Measurements from ENCODE around the gene HBM. TPM values are rescaled to one million over a fixed set of nuclear protein-coding genes. Genes with fewer than 3 reads are reported as not detected.

The HBM gene
- total RNA-seq, 1 donor, result not detected

DNA sequence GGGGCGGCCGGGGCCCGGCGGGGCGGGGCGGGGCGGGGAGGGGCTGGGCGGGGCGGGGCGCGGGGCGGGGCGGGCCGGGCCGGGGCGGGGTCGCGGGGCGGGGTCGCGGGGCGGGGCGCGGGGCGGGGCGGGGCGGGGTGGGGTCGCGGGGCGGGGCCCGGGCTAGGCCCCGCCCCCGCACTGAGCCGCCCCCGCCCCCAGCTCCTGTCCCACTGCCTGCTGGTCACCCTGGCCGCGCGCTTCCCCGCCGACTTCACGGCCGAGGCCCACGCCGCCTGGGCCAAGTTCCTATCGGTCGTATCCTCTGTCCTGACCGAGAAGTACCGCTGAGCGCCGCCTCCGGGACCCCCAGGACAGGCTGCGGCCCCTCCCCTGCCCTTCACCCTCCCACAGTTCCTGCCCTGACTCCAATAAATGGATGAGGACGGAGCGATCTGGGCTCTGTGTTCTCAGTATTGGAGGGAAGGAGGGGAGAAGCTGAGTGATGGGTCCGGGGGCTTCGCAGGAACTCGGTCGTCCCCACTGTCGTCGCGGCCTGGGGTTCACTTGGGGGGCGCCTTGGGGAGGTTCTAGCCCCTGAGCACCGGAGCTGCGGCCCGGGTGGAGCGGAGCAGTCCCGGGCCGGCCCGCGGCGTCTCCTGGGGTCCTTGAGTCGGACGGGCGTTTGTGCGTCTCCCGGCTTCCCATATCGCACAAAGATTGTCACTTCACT, 795 bp upstream of the HBM start:
- Histone ChIP-seq H3K27me3 (ENCODE audit: insufficient read depth, low read length) (peaks cover 43% of the 10 kb centered on the region), H3K4me2 (ENCODE audit: insufficient read depth, low read length) (no peak overlapping the region), H3K9me3 (ENCODE audit: low read depth, low read length) (no peaks in the 10 kb centered on the region), H3K4me3 (ENCODE audit: insufficient read depth, low read length) (no peak overlapping the region), H4K20me1 (ENCODE audit: insufficient read depth, low read length) (no peaks in the 10 kb centered on the region), H3K79me2 (ENCODE audit: insufficient read depth, low read length) (no peaks in the 10 kb centered on the region), H2AFZ (ENCODE audit: low read length) (no peak overlapping the region), H3K27ac (ENCODE audit: low read depth, low read length) (no peak overlapping the region), H3K36me3 (ENCODE audit: insufficient read depth, low read length) (no peaks in the 10 kb centered on the region), H3K4me1 (ENCODE audit: insufficient read depth, low read length) (no peaks in the 10 kb centered on the region)
- DNase-seq (ENCODE audit: insufficient read length, low spot score, missing footprints), result peak; percentile 69
- TF ChIP-seq, protein P1, sequence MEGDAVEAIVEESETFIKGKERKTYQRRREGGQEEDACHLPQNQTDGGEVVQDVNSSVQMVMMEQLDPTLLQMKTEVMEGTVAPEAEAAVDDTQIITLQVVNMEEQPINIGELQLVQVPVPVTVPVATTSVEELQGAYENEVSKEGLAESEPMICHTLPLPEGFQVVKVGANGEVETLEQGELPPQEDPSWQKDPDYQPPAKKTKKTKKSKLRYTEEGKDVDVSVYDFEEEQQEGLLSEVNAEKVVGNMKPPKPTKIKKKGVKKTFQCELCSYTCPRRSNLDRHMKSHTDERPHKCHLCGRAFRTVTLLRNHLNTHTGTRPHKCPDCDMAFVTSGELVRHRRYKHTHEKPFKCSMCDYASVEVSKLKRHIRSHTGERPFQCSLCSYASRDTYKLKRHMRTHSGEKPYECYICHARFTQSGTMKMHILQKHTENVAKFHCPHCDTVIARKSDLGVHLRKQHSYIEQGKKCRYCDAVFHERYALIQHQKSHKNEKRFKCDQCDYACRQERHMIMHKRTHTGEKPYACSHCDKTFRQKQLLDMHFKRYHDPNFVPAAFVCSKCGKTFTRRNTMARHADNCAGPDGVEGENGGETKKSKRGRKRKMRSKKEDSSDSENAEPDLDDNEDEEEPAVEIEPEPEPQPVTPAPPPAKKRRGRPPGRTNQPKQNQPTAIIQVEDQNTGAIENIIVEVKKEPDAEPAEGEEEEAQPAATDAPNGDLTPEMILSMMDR (IDR thresholded peaks at IDR 0.05; ENCODE audit: extremely low read depth, low read depth, low read length), result no peak

DNA sequence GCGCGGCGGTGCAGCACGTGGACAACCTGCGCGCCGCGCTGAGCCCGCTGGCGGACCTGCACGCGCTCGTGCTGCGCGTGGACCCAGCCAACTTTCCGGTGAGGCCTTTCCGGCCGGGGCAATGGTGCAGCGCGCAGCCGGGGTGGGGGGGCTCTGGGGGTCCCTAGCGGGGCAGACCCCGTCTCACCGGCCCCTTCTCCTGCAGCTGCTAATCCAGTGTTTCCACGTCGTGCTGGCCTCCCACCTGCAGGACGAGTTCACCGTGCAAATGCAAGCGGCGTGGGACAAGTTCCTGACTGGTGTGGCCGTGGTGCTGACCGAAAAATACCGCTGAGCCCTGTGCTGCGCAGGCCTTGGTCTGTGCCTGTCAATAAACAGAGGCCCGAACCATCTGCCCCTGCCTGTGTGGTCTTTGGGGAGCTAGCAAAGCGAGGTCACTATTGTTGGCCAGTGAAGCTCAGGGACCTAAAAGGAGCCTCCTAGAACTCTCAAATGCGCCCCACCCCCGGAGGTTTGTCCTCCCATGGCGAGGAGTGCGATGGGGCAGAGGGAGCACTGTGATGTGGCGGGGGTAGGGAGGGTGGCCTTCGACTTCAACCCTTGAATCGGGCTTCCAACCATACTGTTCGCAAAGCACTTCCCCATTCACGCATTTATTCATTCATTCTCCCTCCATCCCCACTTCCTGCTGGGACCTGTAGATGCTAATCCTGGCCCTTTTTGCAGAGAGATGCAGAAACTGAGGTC, 770 bp downstream of the HBM start:
- no peak overlapping the region for H3K4me3 ChIP-seq (ENCODE audit: insufficient read depth, low read length)
- no peak overlapping the region for H3K27ac ChIP-seq (ENCODE audit: low read depth, low read length)
- H3K79me2 ChIP-seq (ENCODE audit: insufficient read depth, low read length), result no peaks in the 10 kb centered on the region
- TF ChIP-seq, protein P1 (IDR thresholded peaks at IDR 0.05; ENCODE audit: extremely low read depth, low read depth, low read length), result no peak
- H3K4me2 ChIP-seq (ENCODE audit: insufficient read depth, low read length), result no peak overlapping the region
- H2AFZ ChIP-seq (ENCODE audit: low read length), result no peak overlapping the region
- H3K9me3 ChIP-seq (ENCODE audit: low read depth, low read length), result no peaks in the 10 kb centered on the region
- H3K36me3 ChIP-seq (ENCODE audit: insufficient read depth, low read length), result no peaks in the 10 kb centered on the region
- H3K27me3 ChIP-seq (ENCODE audit: insufficient read depth, low read length), result peaks cover 47% of the 10 kb centered on the region
- DNase-seq (ENCODE audit: insufficient read length, low spot score, missing footprints), result peak; percentile 90
- H3K4me1 ChIP-seq (ENCODE audit: insufficient read depth, low read length), result no peaks in the 10 kb centered on the region
- H4K20me1 ChIP-seq (ENCODE audit: insufficient read depth, low read length), result no peaks in the 10 kb centered on the region

DNA sequence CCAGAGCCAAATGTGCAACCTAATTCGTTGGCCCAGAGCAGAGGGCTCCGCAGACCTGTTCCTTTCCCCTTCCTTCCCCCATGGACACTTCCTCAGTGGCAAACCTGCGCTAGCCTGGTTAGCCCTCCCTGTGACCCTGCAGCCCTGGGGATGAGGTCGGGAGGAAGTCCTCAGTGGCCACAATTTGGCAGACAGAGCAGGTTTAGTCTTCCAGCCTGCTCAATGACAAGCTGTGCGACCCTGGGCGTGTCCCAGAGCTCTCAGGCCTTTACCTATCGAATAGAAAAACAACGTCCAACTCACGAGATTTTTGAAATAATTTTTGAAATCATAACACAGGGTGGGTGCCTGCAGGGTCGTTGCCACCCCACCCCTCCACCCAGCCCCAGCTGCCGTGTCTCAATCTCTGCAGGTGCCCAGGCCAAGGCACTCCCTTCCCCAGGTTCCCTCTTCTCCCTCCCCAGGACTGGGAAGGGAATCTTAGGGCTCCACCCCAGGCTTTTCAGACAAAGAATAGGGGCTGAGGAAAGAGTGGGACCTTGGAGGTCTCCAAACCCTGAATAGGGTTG, 1.4 kb downstream of the HBM start:
- peak; percentile 81 for DNase-seq (ENCODE audit: insufficient read length, low spot score, missing footprints)
- Histone ChIP-seq H3K4me1 (ENCODE audit: insufficient read depth, low read length) (no peaks in the 10 kb centered on the region), H3K4me3 (ENCODE audit: insufficient read depth, low read length) (no peak overlapping the region), H3K27me3 (ENCODE audit: insufficient read depth, low read length) (peaks cover 47% of the 10 kb centered on the region), H3K27ac (ENCODE audit: low read depth, low read length) (no peak overlapping the region), H2AFZ (ENCODE audit: low read length) (no peak overlapping the region), H3K36me3 (ENCODE audit: insufficient read depth, low read length) (no peaks in the 10 kb centered on the region), H3K79me2 (ENCODE audit: insufficient read depth, low read length) (no peaks in the 10 kb centered on the region), H3K4me2 (ENCODE audit: insufficient read depth, low read length) (no peak overlapping the region), H3K9me3 (ENCODE audit: low read depth, low read length) (no peaks in the 10 kb centered on the region), H4K20me1 (ENCODE audit: insufficient read depth, low read length) (no peaks in the 10 kb centered on the region)
- TF ChIP-seq, protein P1 (IDR thresholded peaks at IDR 0.05; ENCODE audit: extremely low read depth, low read depth, low read length), result no peak

DNA sequence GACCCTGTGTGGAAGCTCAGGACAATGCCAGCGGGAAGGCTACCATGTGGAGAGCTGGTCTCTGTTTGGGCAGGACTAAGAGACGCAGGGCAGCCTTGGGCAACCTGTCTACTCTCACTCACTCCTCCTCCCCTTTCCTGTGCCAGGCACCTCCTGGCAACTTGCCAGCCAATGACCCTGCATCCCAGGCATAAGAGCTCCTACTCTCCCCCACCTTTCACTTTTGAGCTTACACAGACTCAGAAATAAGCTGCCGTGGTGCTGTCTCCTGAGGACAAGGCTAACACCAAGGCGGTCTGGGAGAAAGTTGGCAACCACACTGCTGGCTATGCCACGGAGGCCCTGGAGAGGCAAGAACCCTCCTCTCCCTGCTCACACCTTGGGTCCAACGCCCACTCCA, 2.6 kb downstream of the HBM start:
- H3K36me3 ChIP-seq (ENCODE audit: insufficient read depth, low read length), result no peaks in the 10 kb centered on the region
- H3K9me3 ChIP-seq (ENCODE audit: low read depth, low read length), result no peaks in the 10 kb centered on the region
- H4K20me1 ChIP-seq (ENCODE audit: insufficient read depth, low read length), result no peaks in the 10 kb centered on the region
- no peak overlapping the region for H3K4me2 ChIP-seq (ENCODE audit: insufficient read depth, low read length)
- TF ChIP-seq, protein P1 (IDR thresholded peaks at IDR 0.05; ENCODE audit: extremely low read depth, low read depth, low read length), result no peak
- H3K4me3 ChIP-seq (ENCODE audit: insufficient read depth, low read length), result no peak overlapping the region
- H3K4me1 ChIP-seq (ENCODE audit: insufficient read depth, low read length), result no peaks in the 10 kb centered on the region
- peak; percentile 75 for DNase-seq (ENCODE audit: insufficient read length, low spot score, missing footprints)
- no peaks in the 10 kb centered on the region for H3K79me2 ChIP-seq (ENCODE audit: insufficient read depth, low read length)
- no peak overlapping the region for H2AFZ ChIP-seq (ENCODE audit: low read length)
- no peak overlapping the region for H3K27ac ChIP-seq (ENCODE audit: low read depth, low read length)
- H3K27me3 ChIP-seq (ENCODE audit: insufficient read depth, low read length), result peaks cover 47% of the 10 kb centered on the region
